Activated naive CD8-positive, alpha-beta T cell treated with anti-CD3 and anti-CD28 coated beads, Interleukin-2, amount 50 U/mL, for 16 hours (primary cell): ENCODE results near the gene ACTL9.
A peak's percentile ranks its signal among the peaks of the same experiment; 100 is the strongest.

ENCODE experiments used
- DNase-seq: peaks from one replicate; pipeline ENCODE4 v3.0.0-alpha.2; 2020; ENCODE audit warnings: low read depth, low spot score

Gene ACTL9

DNA sequence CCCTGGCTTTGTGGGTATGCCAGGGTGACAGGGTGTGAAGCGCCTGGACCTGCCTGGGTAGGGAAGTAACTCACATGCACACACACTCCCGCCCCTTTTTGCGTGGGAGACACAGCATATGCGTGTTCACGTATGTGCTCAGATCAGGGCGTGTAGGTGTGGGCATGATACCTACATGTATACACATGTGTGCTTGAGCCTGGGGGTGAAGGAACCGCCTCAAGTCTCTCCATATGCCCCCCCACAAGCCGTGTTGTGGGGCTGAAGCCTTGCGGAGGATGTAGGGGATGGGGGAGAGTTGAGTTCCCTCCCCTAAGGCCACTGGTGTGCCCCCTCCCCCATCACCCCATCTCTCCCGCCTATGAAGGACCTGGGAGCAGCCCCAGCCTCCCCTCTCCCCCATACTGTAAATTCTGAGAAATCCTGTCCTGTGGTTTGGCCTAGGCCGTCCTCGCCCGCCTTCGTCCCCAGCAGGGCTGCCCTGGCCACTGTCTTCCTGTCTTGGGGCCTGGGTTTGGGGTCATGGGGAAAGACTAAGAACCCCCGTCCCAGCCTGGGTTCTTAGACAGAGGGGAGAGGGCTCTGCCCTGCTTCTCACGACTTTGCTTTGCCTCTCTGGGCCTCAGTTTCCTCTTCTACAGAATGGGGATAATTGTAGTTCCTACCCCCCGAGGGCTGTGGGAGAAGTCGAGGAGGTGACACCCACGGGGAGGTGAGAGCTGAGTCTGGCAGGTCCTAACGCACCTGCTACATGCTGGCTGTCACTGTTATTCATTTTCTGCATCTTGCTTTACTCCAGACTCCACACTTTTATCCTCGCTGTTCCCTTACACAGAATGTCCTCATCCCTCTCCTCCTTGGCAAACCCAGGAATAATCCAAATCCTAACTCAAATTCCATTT is 14.3 kb downstream of the ACTL9 start:
- DNase-seq: no peak

DNA sequence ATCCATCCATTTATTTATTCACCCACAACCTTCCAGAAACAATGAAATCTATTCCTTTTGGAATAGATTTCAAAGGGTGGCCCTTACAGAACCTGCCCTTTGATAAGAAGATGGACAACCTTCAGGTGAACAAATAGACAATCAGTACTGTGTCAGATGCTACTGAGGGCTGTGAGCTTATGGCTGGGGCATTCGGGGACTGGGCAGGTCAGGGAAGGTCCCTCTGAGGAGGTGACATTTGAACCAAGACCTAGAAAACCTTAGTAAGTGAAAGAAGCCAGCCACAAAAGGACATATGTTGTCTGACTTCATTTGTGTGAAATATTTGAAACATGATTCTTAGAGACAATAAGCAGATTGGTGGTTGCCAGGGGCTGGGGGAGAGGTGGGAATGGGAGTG is 15.7 kb downstream of the ACTL9 start:
- DNase-seq: no peak

DNA sequence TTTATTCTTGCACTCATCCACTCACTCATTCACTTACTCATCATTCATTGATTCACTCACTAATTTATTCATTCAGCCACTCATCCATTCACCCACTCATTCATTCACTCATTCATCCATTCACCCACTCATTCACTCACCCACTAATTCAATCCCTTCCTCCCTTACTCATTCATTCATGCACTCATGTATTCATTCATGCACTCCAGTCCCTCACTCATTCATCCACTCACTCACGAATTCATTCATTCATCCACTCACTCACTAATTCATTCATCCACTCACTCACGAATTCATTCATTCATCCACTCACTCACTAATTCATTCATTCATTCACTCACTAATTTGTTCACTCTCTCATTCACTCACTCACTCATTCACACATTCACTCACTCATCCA is 16.1 kb downstream of the ACTL9 start:
- DNase-seq: no peak

GRCh38 chr19:8681345-8682029 is 17.1 kb downstream of the ACTL9 start:
- DNase-seq: no peak

- DNase-seq: no peak
These were observed 17.8 kb downstream of the ACTL9 start for GRCh38 chr19:8680676-8681344.

GRCh38 chr19:8678244-8678807 is 20.3 kb downstream of the ACTL9 start:
- no peak for DNase-seq

DNA sequence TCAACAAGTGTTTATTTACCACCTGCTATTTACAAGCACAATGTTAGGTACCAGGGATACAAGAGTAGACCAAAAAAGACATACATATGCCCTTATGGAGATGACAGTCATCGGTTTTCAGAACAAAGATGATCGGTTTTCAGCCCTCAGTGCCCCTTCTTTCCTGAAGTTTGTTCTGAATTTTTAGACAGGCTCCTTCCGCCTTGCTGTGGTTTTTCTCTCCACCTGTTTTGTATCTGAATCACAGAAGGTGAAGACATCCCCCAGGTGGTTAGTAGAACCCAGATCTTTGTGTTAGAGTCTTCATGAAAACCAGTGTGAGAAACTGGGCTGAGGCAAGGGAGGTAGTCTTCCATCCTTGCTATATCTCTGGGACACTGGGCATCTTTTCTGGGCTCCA is 23.5 kb downstream of the ACTL9 start:
- no peak for DNase-seq

DNA sequence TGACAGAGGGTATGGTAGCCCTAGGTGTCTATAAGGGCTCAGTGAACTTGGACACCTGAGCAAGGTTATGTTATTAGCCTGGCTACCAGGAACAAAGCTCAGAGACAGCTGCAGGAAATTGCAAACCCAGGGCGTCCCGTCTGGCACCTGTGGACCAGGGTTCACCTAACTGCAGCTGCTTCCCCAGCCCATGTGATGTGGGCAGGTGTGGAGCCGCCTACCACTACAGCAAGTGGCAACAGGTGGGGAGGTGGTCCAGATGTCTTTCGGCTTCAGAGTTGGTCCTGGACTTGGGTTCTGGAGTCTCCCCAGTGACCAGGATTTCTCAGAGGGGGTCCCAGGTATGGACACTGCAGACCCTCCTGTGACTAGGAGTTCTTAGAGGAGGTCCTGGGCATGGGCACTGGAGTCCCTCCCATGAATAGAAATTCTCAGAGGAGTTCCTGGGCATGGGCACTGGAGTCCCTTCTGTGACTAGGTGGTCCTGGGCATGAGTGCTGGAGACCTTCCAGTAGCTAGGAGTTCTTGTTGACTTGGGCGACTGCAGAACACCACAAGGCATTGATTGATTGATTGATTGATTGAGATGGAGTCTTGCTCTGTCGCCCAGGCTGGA is 25.2 kb downstream of the ACTL9 start:
- DNase-seq: no peak

- no peak for DNase-seq
These were observed 31.7 kb downstream of the ACTL9 start for GRCh38 chr19:8666814-8667405.

DNA sequence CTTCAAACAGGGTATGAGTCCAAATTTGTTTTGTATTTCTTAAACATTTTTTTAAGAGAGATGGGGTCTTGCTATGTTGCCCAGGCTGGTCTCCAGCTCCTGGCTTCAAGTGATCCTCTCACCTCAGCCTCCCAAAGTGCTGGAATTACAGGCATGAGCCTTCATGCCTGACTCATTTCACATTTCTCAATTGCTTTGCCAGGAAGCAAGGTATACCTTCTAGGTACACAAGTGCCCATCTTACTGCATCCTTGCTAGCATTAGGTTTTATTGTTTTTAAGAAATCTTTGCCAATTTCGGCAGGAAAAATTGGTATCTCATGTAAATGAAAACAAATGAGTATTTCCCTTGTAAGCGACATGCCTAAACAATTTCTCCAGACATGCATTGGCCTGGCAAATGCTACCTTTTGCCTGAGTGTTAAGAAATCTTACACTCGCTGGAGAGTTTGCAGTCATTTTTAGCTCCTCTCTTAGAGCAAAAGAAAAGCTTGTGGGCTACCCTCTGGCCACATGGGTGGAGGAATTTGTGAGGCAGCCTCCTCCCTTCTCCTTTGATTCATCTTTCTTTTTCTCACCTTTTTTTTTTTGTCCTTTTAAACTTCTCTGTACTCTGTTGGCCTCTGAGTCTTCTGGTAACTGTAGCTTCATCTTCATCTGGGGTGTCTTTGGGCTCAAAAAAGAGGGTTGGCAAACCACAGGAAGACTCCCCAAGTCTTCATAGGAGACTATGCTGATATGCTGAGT is 33.0 kb downstream of the ACTL9 start:
- no peak for DNase-seq

DNA sequence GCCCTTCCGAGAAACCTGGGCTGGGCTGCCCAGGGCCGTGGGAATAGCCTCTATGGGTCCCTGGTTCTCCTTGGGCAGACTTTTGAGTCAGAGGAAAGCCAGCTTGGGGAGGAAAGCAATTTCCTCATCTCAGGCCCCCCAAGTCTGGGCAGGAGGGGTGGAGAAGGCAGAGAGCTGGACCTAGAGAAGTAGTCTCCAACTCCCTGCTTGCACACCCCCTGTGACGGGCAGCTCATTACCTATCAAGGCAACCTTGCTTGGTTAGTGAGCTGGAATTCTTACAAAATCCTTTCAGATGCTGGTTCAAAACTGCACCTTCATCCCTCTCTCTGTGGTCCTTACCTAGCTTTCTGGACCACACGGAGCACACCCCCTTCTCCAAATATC is 33.9 kb downstream of the ACTL9 start:
- no peak for DNase-seq

GRCh38 chr19:8663920-8664670 is 34.5 kb downstream of the ACTL9 start:
- DNase-seq: no peak

GRCh38 chr19:8662263-8662662 is 36.3 kb downstream of the ACTL9 start:
- no peak for DNase-seq

GRCh38 chr19:8659905-8660304 is 38.7 kb downstream of the ACTL9 start:
- no peak for DNase-seq

GRCh38 chr19:8657869-8658268 is 40.7 kb downstream of the ACTL9 start:
- DNase-seq: no peak

GRCh38 chr19:8655340-8655709 is 43.3 kb downstream of the ACTL9 start:
- DNase-seq: no peak

DNA sequence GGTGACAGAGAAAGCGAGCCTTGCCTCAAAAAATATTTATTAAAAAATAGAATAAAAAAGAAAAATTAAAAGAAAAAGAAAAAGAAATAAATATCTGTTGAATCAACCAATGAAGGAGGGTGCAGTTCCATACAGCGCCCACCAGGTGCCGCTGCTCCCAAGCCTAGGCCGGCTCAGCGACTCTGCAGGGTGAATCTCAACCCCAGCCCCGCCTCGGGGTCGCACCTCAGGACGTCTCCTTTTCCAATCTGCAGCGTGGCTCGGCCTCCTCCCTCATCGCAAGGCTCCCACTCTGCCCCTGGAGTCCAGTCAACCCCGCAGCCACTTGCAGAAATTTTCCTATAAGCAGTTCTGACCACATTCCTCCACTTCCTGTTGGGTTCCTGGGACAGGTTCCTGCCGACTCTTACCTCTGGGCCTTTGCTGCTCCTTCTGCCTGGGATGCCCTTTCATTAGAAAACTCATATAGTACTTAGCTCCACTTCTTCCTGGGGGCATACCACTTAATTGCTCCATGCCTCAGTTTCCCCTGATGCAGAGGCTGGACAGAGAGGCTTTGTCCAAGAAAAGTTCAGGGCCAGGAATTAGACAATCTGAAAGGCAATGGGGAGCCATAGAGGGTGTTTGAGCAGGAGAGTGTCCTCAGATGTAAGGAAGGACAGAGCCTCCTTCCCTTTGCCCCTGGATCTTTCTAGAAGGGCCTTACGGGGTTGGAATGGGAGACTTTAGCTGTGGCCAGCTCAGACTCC is 43.8 kb downstream of the ACTL9 start:
- peak; percentile 37 for DNase-seq

DNA sequence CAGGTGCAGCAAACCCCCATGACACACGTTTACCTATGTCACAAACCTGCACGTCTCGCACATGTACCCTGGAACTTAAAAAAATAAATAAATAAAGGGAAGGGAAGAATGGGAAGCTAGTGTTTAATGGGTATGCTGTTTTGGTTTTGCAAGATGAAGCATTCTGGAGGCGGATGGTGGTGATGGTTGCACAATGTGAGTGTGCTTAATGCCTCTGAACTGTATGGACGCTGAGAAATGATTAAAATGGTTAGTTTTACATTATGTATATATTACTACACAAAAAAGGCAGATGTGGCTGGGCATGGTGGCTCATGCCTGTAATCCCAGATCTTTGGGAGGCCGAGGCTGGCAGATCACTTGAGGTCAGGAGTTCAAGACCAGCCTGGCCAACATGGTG is 50.4 kb downstream of the ACTL9 start:
- no peak for DNase-seq
